Endometrium (tissue), 2 donors: ENCODE measurements around the gene STAC3.
"Not testable (repeated sequence)": the region's sequence is repeated elsewhere in the genome, so short reads cannot be mapped to it uniquely, and the experiment has no call there.

Experiments used
- FAIRE-seq: peaks from 2 replicates; lab custom pipeline; 2012; peaks lifted over from hg19 to GRCh38; lab: Jason Lieb, UNC
- donor health status: control.
- donor health status: control.

STAC3 gene

DNA sequence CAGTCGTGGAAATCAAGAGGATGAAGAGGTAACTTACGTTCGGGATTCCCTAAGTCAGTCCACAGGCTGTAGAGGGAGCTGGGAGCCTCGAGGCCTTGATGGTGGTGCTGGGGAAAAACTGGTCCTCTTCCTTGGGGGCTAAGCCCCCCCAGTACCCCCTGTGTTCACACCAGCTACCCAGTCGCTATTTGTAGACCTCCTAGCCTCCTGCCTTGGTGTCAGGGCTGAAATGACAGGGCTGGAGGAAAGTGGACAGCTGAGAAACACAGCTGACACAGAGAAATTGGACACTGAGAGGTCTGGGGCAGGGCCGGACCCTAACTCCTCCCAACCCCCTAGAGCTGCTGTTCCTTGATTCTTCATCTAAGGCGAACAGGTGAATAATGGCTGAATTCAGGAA is at the start of gene STAC3:
TSS of gene STAC3 (minus strand) at position 232 of the 400 bp plus-strand sequence. CDS start 1,551 bp downstream, outside the sequence.
- no peak for FAIRE-seq

DNA sequence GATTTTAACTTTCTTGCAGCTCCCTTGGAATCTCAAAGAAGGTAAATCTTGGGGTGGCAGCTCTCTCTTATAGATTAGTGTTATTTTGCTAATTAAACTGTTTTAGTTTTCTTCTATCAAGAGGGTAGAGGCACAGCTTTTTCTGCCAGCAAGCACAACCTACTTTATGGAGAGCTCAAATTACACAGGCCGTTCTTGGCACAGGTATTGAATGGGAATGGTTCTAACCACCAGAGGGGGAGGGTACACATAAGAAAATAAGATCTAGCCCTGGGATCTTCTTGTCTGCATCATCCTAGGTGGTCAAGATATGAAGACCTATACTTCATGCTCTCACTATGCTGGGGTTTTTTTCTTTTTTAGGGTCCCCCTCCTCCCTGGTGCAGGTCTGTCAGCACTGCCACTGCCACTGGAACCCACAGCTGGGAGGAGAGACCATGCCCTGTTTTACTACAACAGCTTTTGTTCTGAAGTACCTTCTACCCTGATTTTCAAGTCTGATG is 48.6 kb upstream of the STAC3 start:
- no peak for FAIRE-seq

GRCh38 chr12:57296291-57296690 is 45.3 kb upstream of the STAC3 start:
- FAIRE-seq, result no peak

GRCh38 chr12:57282073-57282472 is 31.1 kb upstream of the STAC3 start:
- FAIRE-seq, result not testable (repeated sequence)

GRCh38 chr12:57280211-57281062 is 29.4 kb upstream of the STAC3 start:
- no peak for FAIRE-seq

DNA sequence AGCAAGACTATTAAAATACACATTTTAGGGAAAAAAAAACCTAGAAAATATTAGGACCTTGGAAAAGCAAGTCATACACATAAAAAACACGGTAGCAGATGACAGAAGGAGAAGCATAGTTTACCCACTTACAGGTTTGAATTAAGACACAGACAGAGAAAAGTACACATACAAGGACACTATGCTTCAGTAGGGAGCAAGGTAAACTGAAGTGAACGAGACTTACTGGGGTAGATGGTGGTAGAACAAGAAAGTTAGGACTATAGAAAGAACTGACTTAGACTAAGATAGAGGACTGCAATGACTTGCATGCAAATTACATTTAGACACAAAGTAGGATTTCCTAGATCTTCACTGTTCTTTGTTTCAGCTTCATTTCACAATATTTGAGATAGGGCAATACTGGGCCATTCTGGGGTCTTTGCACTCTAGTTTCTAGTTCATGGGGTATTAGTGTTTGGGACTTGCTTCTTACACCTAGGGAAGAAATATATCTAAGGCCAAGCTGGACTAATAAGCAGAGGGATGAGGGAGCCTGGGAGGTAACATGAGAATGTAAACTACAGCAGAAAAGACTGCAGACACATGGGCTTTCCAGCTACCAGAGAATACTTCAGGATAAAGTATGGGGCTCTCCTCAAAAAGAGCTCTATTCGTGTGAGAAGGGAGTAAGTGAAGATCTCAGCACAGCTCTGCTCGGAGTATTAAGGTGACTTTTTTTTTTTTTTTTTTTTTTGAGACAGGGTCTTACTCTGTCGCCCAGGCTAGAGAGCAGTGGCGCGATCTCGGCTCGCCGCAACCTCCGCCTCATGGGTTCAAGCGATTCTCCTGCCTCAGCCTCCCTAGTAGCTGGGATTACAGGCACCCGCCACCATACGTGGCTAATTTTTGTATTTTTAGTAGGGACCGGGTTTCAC is 27.7 kb upstream of the STAC3 start:
- FAIRE-seq, result no peak

DNA sequence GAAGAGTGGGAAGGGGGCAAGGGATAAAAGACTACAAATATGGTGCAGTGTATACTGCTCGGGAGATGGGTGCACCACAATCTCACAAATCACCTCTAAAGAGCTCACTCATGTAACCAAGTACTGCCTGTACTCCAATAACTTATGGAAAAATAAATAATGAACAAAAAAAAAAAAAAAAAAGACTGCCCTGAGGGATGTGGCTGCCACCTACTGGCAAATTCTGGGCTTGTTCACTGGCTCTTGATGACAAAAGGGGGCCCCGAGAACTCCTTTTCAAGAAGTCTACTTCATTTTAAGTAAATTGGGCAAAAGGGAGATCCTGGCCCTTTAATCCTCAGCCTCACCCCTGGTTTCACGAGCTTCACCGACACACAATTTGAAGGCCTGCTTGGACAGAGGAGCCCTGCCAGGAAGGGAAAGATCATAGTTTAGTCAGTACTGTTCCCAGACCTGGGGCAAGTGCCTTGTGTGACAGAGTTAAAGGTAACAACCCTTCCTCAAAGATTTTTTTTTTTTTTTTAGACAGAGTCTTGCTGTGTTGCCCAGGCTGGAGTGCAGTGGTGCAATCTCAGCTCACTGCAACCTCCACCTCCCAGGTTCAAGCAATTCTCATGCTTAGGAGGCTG is 26.1 kb upstream of the STAC3 start:
- no peak for FAIRE-seq

GRCh38 chr12:57276233-57276632 is 25.2 kb upstream of the STAC3 start:
- not testable (repeated sequence) for FAIRE-seq

DNA sequence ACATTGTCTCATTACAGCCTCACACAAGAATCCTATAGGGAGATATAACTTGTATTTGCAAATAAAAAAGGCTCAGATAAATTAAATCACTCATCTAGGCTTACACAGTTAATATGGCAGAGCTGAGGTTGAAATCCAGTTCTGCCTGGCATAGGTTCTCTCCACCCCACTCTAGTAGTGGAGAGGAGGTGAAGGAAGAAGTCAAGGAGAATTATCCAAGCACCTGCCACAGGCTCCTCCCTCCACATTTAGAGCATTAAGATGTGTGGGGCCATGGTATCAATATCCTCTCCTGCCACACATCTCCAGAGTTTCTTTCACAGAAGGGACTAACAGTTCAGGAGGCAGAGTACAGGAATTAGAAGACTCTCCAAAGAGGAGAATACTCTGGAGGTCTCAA is 22.5 kb upstream of the STAC3 start:
- FAIRE-seq, result no peak

DNA sequence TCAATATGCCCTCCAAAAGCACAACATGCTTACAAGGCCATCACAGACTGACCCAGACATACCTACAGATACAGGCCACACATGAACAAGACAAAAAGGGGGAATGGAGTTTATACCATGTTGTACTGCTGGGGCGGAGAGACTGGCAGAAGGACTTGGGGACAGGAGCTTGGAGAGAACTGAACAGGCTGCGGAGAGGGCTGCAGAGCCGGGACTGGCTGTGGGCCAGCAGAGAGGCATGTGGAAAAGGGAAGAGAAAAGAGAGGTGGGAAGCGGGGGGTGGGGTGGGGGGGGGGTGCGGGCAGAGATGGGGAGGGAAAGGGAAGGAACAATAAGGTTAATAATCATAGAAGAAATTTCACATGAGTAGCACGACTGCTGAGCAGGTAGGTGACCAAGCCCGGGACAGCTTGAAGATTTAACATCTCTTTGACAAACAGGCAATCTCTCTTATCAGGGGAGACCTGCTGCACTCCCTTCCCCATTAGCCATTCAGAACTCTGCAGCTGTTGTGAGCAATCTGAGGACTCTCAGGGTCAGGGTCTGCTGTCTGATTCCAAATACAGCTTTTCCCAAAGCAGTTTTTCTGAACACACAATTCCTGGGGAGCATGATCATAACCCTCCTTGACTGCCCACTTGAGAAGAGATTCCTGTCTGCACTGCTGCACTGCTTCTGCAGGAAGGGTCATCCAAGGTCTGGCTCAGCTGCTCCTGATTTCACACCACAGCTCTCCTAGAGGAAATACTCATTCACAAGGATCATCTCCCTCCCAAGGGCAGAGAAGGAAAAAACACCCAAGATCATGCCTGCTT is 21.6 kb upstream of the STAC3 start:
- FAIRE-seq, result no peak

- FAIRE-seq, result no peak
Observed at GRCh38 chr12:57270966-57271470, 20.0 kb upstream of the STAC3 start.

- no peak for FAIRE-seq
Observed at GRCh38 chr12:57268264-57268663, 17.3 kb upstream of the STAC3 start.

DNA sequence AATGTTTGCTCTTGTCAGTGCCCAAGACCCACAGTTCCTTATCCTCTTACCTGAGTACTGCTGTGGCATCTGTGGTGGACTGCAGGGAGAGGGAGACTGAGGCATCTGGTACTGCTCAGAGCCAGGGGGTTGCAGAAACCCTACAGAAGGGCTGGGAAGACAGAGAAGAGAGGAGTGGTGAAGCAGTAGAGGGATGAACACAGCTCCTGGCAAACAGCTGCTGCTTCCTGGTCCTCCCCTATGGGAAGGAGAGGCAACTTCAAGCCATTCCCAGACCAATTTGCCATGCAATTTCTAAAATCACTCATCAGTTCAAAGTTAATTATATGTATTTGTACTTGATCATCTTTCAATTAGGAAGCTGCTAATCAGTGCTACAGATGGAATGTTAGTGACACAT is 15.7 kb upstream of the STAC3 start:
- FAIRE-seq, result no peak

DNA sequence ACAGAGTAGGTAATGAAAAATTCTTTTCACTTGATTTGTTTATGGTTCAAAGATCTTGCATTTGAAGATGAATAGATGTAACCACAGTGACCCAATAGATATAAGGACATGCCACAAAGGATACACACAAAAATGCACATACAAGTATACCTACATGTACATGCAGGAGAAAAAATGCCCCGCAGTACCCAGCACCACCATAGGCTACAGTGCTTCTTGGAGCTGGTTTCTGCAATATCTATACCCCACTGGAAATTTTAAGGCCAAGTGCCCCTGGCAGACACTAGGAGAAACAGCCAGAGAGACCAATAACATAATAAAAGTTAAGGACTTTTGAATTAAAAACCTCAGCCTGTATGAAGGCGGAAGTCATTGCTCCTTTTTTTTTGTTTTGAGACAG is 12.1 kb upstream of the STAC3 start:
- FAIRE-seq, result no peak

DNA sequence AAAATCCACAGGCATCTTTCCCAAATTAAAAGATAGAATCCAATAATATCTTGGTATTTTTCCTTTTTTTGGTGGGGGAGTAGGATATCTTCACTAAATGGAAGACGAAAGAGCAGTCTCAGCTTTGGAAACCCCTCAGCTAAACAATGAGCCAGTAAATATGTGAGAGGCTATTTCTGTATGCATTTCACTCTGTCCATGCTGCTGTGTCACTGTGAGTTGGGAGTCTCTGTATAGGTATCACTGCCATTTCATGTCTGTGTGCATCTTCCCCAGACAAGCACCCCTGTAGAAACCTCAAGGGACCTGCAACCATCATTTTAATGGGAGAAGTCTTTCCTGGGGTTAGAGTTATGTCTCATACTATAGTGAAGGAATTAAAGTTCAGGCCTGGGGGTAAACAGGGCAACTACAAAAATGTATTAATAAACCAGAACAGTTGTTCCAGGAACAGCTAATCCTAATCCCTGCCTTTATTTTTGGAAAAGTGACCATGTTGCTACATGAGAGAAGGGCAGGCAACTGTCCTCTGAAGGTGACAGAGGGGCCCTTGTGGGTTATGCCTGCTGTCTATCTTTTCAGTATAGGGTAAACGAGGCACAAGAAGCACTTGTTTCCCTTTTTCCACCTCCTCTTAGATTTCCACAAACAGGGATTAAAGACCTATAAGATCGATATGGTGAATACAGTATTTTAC is 11.3 kb upstream of the STAC3 start:
- FAIRE-seq, result no peak

GRCh38 chr12:57261428-57261865 is 10.5 kb upstream of the STAC3 start:
- FAIRE-seq, result no peak

DNA sequence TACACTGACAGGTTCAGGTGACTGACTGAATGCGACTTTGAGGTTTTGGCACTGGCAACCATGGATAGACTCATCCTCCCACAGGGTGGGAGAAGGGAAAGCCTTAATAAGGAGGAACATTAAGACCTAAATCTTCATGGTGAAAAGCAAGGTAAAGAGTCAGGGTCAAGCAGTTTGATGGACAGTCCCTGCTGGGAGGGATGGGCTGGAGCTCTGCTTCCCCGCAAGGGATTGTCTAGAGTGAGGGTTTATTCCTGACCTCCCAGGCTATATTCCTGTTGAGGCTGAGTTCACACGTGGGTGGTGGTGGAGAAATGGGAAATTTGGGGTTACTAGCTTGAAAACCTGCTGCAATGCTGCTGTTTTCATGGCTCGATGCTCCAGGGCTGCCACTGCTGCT is 9.4 kb upstream of the STAC3 start:
- FAIRE-seq, result no peak

GRCh38 chr12:57258977-57259970 is 8.3 kb upstream of the STAC3 start:
- FAIRE-seq, result no peak

DNA sequence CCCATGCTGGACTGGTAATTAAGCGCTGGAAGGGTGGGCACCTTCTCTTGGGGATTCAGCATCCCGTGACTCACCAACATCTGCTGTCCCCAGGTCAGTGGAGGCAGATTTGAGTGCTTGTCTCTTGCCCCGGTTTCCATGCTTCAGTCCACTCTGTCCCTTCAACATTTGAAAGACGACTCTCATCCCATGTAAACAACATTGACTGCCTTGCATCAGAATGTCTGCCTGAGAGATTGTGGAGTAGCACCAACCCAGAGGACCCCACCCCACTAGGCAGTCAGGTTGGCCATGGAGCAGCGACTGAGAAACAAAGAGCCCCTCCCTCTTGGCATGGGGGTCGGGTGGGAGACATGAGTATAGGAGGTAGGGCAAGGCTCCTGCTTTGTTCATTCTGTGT is 4.9 kb upstream of the STAC3 start:
- no peak for FAIRE-seq
